ENCODE data around the gene FAM13B. TPM values are rescaled to one million over a fixed set of nuclear protein-coding genes. Genes with fewer than 3 reads are reported as not detected.
"Not testable (repeated sequence)": the region's sequence is repeated elsewhere in the genome, so short reads cannot be mapped to it uniquely, and the experiment has no call there.

FAM13B gene
- total RNA-seq, 2 experiments from 2014 or later, result 33.1 to 36.7 TPM

GRCh38 chr5:138051441-138052296, 18.8 kb upstream of the FAM13B start:
- TF ChIP-seq, protein P1, sequence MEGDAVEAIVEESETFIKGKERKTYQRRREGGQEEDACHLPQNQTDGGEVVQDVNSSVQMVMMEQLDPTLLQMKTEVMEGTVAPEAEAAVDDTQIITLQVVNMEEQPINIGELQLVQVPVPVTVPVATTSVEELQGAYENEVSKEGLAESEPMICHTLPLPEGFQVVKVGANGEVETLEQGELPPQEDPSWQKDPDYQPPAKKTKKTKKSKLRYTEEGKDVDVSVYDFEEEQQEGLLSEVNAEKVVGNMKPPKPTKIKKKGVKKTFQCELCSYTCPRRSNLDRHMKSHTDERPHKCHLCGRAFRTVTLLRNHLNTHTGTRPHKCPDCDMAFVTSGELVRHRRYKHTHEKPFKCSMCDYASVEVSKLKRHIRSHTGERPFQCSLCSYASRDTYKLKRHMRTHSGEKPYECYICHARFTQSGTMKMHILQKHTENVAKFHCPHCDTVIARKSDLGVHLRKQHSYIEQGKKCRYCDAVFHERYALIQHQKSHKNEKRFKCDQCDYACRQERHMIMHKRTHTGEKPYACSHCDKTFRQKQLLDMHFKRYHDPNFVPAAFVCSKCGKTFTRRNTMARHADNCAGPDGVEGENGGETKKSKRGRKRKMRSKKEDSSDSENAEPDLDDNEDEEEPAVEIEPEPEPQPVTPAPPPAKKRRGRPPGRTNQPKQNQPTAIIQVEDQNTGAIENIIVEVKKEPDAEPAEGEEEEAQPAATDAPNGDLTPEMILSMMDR (IDR thresholded peaks at IDR 0.05), result no peak
- H3K27ac Mint-ChIP-seq, result no peak overlapping the region
- no peak overlapping the region for H3K4me3 ChIP-seq (ENCODE audit: low read length)
- no peaks in the 10 kb centered on the region for H3K9me3 Mint-ChIP-seq
- ChIA-PET CTCF (no interaction called here), POLR2A (no interaction called here)
- H3K36me3 Mint-ChIP-seq (ENCODE audit: low read depth), result no peaks in the 10 kb centered on the region
- no peak overlapping the region for H3K27ac ChIP-seq (ENCODE audit: low read depth in 1 of 2, low read length in 2 of 2)
- no peaks in the 10 kb centered on the region for H3K4me1 Mint-ChIP-seq (ENCODE audit: low read depth)
- ATAC-seq (ENCODE audit: poor library complexity), result no peak
- no peaks in the 10 kb centered on the region for H3K27me3 Mint-ChIP-seq
- no peak overlapping the region for H3K4me3 Mint-ChIP-seq
- intact Hi-C loops (cut with DNase I, micrococcal nuclease), result no loop called here
- H3K4me1 ChIP-seq (ENCODE audit: insufficient read depth, low read length), result no peaks in the 10 kb centered on the region
- no peaks in the 10 kb centered on the region for H3K36me3 ChIP-seq (ENCODE audit: insufficient read depth, low read length)
- H3K9me3 ChIP-seq (ENCODE audit: control insufficient read depth in 1 of 2, insufficient read depth in 1 of 2, low read length in 2 of 2), result no peaks in the 10 kb centered on the region
- no peak for DNase-seq
- no peaks in the 10 kb centered on the region for H3K27me3 ChIP-seq (ENCODE audit: control insufficient read depth in 1 of 2, insufficient read depth in 2 of 2, low read length in 2 of 2)

DNA sequence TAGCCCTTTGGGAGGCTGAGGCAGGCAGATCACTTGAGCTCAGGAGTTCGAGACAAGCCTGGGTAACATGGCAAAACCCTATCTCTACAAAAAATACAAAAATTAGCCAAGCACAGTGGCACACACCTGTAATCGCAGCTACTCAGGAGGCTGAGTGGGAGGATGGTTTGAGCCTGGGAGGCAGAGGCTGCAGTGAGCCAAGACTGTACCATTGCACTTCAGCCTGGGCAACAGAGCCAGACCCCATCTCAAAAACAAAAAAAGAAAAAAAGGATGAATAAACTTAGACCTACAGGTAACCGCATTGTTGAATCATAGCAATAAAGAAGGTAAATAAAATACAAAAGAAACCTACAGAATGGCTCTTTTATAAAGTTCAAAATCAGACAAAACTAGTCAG, 12.4 kb upstream of the FAM13B start:
- H3K9me3 ChIP-seq (ENCODE audit: control insufficient read depth in 1 of 2, insufficient read depth in 1 of 2, low read length in 2 of 2); H3K9me3 Mint-ChIP-seq; H3K27ac ChIP-seq (ENCODE audit: low read depth in 1 of 2, low read length in 2 of 2); H3K4me1 ChIP-seq (ENCODE audit: insufficient read depth, low read length); POLR2A ChIA-PET; H3K4me3 ChIP-seq (ENCODE audit: low read length); H3K27me3 Mint-ChIP-seq; intact Hi-C loops (cut with DNase I, micrococcal nuclease); ATAC-seq (ENCODE audit: poor library complexity); H3K27me3 ChIP-seq (ENCODE audit: control insufficient read depth in 1 of 2, insufficient read depth in 2 of 2, low read length in 2 of 2); H3K36me3 ChIP-seq (ENCODE audit: insufficient read depth, low read length); H3K27ac Mint-ChIP-seq; H3K36me3 Mint-ChIP-seq (ENCODE audit: low read depth); H3K4me1 Mint-ChIP-seq (ENCODE audit: low read depth); H3K4me3 Mint-ChIP-seq; DNase-seq: not testable (repeated sequence)
- CTCF ChIA-PET, result interaction anchor here (1.4 kb wide), 1 partner anchor 23 kb away, joined by 3 read pairs; no protein-coding TSS in a partner anchor

DNA sequence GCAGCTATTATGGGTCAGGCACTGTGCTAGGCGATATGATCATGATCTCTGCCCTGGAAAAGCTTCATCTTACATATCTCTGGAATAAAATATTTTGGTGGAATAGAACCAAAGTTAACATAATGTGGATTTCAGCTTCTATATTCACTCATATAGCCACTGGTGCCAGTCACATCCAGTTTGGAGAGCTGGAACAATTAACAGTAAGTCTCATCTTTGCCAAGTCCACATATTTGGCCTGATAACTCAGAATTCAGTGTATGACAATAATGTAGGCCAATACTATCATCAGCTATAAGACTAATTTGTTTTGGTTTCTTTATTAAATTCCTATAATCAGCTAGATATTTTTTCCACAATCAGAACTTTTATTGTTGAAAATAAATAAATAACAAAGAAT, 5.9 kb upstream of the FAM13B start:
- no peak overlapping the region for H3K27ac ChIP-seq (ENCODE audit: low read depth in 1 of 2, low read length in 2 of 2)
- ATAC-seq (ENCODE audit: poor library complexity) (no peak), DNase-seq (no peak)
- H3K9me3 ChIP-seq (ENCODE audit: control insufficient read depth in 1 of 2, insufficient read depth in 1 of 2, low read length in 2 of 2), result no peaks in the 10 kb centered on the region
- ChIA-PET POLR2A (no interaction called here), CTCF (interaction anchor here (0.5 to 1.6 kb wide), 2 partner anchors 94 to 409 kb away, joined by 3 to 4 read pairs; no protein-coding TSS in a partner anchor)
- peaks cover 7% of the 10 kb centered on the region for H3K4me1 ChIP-seq (ENCODE audit: insufficient read depth, low read length)
- no peak overlapping the region for H3K4me3 Mint-ChIP-seq
- no peak overlapping the region for H3K27ac Mint-ChIP-seq
- H3K9me3 Mint-ChIP-seq, result no peaks in the 10 kb centered on the region
- H3K36me3 ChIP-seq (ENCODE audit: insufficient read depth, low read length), result no peaks in the 10 kb centered on the region
- intact Hi-C loops (cut with DNase I, micrococcal nuclease), result loop anchor here in 1 of 2 experiments (5.0 to 10.0 kb wide), 3 partner anchors 93 to 1156 kb away; partner anchors contain the start of genes HSPA9 and SIL1
- no peaks in the 10 kb centered on the region for H3K27me3 Mint-ChIP-seq
- no peaks in the 10 kb centered on the region for H3K36me3 Mint-ChIP-seq (ENCODE audit: low read depth)
- no peak overlapping the region for H3K4me3 ChIP-seq (ENCODE audit: low read length)
- H3K27me3 ChIP-seq (ENCODE audit: control insufficient read depth in 1 of 2, insufficient read depth in 2 of 2, low read length in 2 of 2), result no peaks in the 10 kb centered on the region
- TF ChIP-seq, protein P1 (IDR thresholded peaks at IDR 0.05), result no peak
- H3K4me1 Mint-ChIP-seq (ENCODE audit: low read depth), result peaks cover 14% of the 10 kb centered on the region
